HG03565 (cell line): ENCODE measurements around the gene PIN4.
"Not testable (repeated sequence)": the region's sequence is repeated elsewhere in the genome, so short reads cannot be mapped to it uniquely, and the experiment has no call there.

Experiments
- ATAC-seq: cut with Tn5 transposase; IDR thresholded peaks from one replicate; pipeline ENCODE4 v1.9.1; 2021; ENCODE audit warnings: mild to moderate bottlenecking, moderate library complexity; ENCODE audit not compliant: unreplicated experiment

PIN4 gene

GRCh38 chrX:72181178-72182125, at the start of gene PIN4:
PIN4 (plus strand) TSS chrX:72181757; CDS start chrX:72181786, 29 bp downstream.
- peak; percentile 90 for ATAC-seq

- ATAC-seq, result no peak
These were observed 49.1 kb upstream of the PIN4 start for GRCh38 chrX:72132456-72132855.

GRCh38 chrX:72133851-72134546, 47.6 kb upstream of the PIN4 start:
- no peak for ATAC-seq

- no peak for ATAC-seq
These were observed 43.6 kb upstream of the PIN4 start for GRCh38 chrX:72137846-72138495.

- ATAC-seq, result no peak
These were observed 42.0 kb upstream of the PIN4 start for GRCh38 chrX:72139538-72139937.

- ATAC-seq, result peak; percentile 80
These were observed 40.1 kb upstream of the PIN4 start for GRCh38 chrX:72141372-72142004.

- ATAC-seq, result no peak
These were observed 39.3 kb upstream of the PIN4 start for GRCh38 chrX:72142094-72142793.

GRCh38 chrX:72142794-72143608, 38.6 kb upstream of the PIN4 start:
- ATAC-seq, result no peak

GRCh38 chrX:72143609-72143907, 38.0 kb upstream of the PIN4 start:
- no peak for ATAC-seq

GRCh38 chrX:72145181-72145580, 36.4 kb upstream of the PIN4 start:
- no peak for ATAC-seq

- ATAC-seq, result no peak
These were observed 35.0 kb upstream of the PIN4 start for GRCh38 chrX:72146527-72146926.

- no peak for ATAC-seq
These were observed 22.8 kb upstream of the PIN4 start for GRCh38 chrX:72158773-72159172.

- ATAC-seq, result no peak
These were observed 21.8 kb upstream of the PIN4 start for GRCh38 chrX:72159769-72160168.

GRCh38 chrX:72165551-72165950, 16.0 kb upstream of the PIN4 start:
- ATAC-seq, result no peak

GRCh38 chrX:72169008-72169728, 12.4 kb upstream of the PIN4 start:
- ATAC-seq, result no peak

GRCh38 chrX:72176289-72176688, 5.3 kb upstream of the PIN4 start:
- ATAC-seq, result not testable (repeated sequence)

GRCh38 chrX:72176981-72177380, 4.6 kb upstream of the PIN4 start:
- no peak for ATAC-seq

GRCh38 chrX:72180539-72180938, 1.0 kb upstream of the PIN4 start:
- ATAC-seq, result no peak

- ATAC-seq, result no peak
These were observed 1.4 kb downstream of the PIN4 start for GRCh38 chrX:72182924-72183323.
